PFSK-1 (cell line): Measurements from ENCODE around the gene SLC6A19.

Experiments
- FOXP2 ChIP-seq: optimal IDR thresholded peaks from 2 replicates; pipeline ENCODE3; 2011; ENCODE audit warnings: borderline replicate concordance, control low read depth, inconsistent platforms; ENCODE audit not compliant: insufficient read depth; ENCODE audit errors: extremely low read length, extremely low read depth
- POLR2AphosphoS5 ChIP-seq: IDR thresholded peaks from 2 replicates; pipeline ENCODE4 v1.6.1; 2012; ENCODE audit warnings: low read depth, mild to moderate bottlenecking, control low read depth, low read length, moderate library complexity
- SIN3A ChIP-seq: IDR thresholded peaks from 2 replicates; pipeline ENCODE4 v1.6.1; 2012; ENCODE audit warnings: mild to moderate bottlenecking, low read length, moderate library complexity, borderline replicate concordance; ENCODE audit not compliant: insufficient read depth

- TF ChIP-seq POLR2AphosphoS5 = no peak
- TF ChIP-seq FOXP2 = no peak
- TF ChIP-seq SIN3A = no peak
These were observed 13.0 kb downstream of the SLC6A19 start for GRCh38 chr5:1214163-1214935.
